Measurements from ENCODE around the gene PGA5.
"Not testable (repeated sequence)": the region's sequence is repeated elsewhere in the genome, so short reads cannot be mapped to it uniquely, and the experiment has no call there.

DNA sequence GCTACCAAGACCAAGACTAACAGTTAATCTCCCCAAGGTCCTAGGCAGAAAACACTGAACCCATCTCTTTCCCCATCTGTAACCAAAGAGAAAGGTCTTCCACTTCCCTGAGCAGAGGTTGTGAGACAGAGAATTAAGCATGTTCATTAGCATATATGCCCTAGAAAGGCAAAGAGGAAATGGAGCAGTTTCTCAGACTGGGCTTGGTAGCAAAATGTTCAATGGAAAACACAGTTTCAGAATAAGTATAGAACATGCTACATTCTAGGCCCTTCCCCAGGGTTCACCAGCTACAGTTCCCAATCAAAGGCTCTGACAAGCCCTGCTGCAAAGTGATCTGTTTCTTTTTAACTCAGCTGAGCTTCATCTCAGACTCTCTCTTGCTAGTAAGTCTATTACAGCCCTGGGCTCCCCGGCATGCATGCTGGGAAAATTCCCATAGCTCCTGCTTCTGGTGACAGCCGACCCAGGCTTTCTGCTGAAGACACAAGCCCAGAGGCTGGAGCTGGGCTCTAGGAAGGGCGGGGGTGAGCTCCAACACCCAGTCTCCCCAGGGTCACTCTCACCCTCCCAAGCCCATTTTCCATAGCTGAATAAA lies 8.3 kb upstream of the PGA5 start:
- TF ChIP-seq, protein P1, sequence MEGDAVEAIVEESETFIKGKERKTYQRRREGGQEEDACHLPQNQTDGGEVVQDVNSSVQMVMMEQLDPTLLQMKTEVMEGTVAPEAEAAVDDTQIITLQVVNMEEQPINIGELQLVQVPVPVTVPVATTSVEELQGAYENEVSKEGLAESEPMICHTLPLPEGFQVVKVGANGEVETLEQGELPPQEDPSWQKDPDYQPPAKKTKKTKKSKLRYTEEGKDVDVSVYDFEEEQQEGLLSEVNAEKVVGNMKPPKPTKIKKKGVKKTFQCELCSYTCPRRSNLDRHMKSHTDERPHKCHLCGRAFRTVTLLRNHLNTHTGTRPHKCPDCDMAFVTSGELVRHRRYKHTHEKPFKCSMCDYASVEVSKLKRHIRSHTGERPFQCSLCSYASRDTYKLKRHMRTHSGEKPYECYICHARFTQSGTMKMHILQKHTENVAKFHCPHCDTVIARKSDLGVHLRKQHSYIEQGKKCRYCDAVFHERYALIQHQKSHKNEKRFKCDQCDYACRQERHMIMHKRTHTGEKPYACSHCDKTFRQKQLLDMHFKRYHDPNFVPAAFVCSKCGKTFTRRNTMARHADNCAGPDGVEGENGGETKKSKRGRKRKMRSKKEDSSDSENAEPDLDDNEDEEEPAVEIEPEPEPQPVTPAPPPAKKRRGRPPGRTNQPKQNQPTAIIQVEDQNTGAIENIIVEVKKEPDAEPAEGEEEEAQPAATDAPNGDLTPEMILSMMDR (IDR thresholded peaks at IDR 0.05) = not testable (repeated sequence)
- TF ChIP-seq POLR2A (IDR thresholded peaks at IDR 0.05) = not testable (repeated sequence)

Data from uterus (tissue), 2 donors.